Esophagus squamous epithelium (tissue), 4 donors: ENCODE results near the gene TGIF2.

Source experiments
- CTCF ChIP-seq, 6 experiments: fragments of 450-650 bp in 4 of 6; fragments of 200-600 bp in 2 of 6; sonication (generic) in 2 of 6; IDR thresholded peaks; one replicate each; pipeline ENCODE4 v1.5.1; 2016 to 2019; ENCODE audit warnings: antibody characterized with exemption in 6 of 6, mild to moderate bottlenecking in 4 of 6, moderate library complexity in 4 of 6
- POLR2A ChIP-seq, 4 donors: fragments of 450-650 bp; IDR thresholded peaks; one replicate each; pipeline ENCODE4 v1.6.1; 2017; ENCODE audit warnings: antibody characterized with exemption in 4 of 4, mild to moderate bottlenecking in 4 of 4, moderate library complexity in 3 of 4

- TF ChIP-seq CTCF (IDR thresholded peaks at IDR 0.05): no peak
- peak in 1 of 4 donors; percentile 16 for TF ChIP-seq POLR2A (IDR thresholded peaks at IDR 0.05)
Observed at GRCh38 chr20:36607586-36608387, 34.4 kb downstream of the TGIF2 start.
